Left cardiac atrium (tissue), 4 donors: ENCODE measurements around the gene ZNF367. TPM values are rescaled to one million over a fixed set of nuclear protein-coding genes. Genes with fewer than 3 reads are reported as not detected.

Experiments used
- ATAC-seq, 2 donors: fragments of 200-7000 bp; cut with Tn5 transposase; one replicate each; pipeline ENCODE4 v1.9.1; 2020; ENCODE audit warnings: mild to moderate bottlenecking in 2 of 2, moderate library complexity in 2 of 2
- DNase-seq: peaks from one replicate; pipeline ENCODE4 v3.0.0-alpha.2; 2020
- intact Hi-C, 2 donors: fragments of 100-400 bp; cut with DNase I; formaldehyde crosslinking; loops; one replicate each; pipeline versions ENCODE4 v1.14.1 to v1.15.1; 2022 to 2023
- long read RNA-seq: library from polyadenylated mRNA; unstranded; transcript quantifications from one replicate; pipeline ENCODE4 v2.0.0, GENCODE V29; 2021
- total RNA-seq, 2 donors: library from RNA; stranded (reverse); fragmentation: NEBNext Ultra II Directional; extraction: Animal tissue kit (Norgen Biotek cat#: 25700); gene quantifications; one replicate each; pipeline ENCODE4 v1.2.1, GENCODE V29; 2021
- donor health status: DM: no; HTN: yes; CAD: no.
- donor health status: DM: no; HTN: yes; CAD: no; lungs with severe emphysema.
- donor health status: DM: yes; HTN: yes; CAD: no.
- donor health status: Dilated cardiomyopathy.

Gene ZNF367
- 1 to 10 TPM; 2.2 to 3.1 TPM for total RNA-seq
- long read RNA-seq = 0 reads

GRCh38 chr9:96418083-96418919 lies at the start of gene ZNF367:
Gene ZNF367, minus strand, starts transcription at chr9:96418370. Its CDS starts 338 bp downstream, at chr9:96418032.
- intact Hi-C loops = loop anchor here in 1 of 2 donors (2.0 kb wide), 1 partner anchor 32 kb away; the partner anchor contains the start of gene HABP4
- peak; percentile 91 to 94 for ATAC-seq
- peak; percentile 99 for DNase-seq

DNA sequence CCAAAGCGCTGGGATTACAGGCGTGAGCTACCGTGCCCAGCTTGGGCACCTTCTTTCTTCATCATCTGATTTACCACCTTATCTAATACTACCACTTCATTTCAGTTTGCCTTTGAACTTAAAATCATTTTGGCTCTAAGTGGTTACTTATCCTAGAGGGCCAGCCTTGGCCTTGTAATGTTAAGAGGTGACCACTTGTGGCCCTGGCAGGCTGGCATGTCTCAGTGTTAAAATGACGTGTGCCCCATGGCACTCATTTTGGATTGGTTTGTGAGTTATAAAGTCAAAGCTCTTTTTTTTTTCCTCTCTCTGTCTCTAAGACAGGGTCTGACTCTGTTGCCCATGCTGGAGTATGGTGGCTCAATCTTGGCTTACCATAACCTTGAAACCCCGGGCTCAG lies 49.6 kb upstream of the ZNF367 start:
- DNase-seq (no peak), ATAC-seq (no peak)
- intact Hi-C loops = no loop called here

DNA sequence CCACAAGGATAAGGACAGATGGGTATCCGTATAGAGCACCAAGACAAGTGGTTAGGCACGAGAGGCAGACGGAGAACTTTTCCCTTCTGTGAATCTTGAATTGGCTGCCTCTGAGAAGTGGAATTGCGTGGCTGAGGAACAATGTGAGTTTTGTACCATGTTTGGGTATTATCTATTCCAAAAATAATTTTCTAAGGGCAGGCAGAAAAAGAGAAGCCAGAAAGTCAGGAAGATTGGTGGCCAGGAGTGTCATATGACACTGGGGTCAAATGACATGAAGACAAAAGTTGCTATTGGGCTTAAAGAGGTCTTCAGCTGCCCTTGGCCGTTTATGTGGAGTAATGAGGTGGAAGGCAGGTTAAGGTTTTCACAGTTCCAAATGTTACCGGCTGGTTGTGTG lies 46.3 kb upstream of the ZNF367 start:
- no peak for DNase-seq
- intact Hi-C loops = no loop called here
- no peak for ATAC-seq

GRCh38 chr9:96462541-96462940 lies 44.4 kb upstream of the ZNF367 start:
- intact Hi-C loops = no loop called here
- DNase-seq (no peak), ATAC-seq (no peak)

DNA sequence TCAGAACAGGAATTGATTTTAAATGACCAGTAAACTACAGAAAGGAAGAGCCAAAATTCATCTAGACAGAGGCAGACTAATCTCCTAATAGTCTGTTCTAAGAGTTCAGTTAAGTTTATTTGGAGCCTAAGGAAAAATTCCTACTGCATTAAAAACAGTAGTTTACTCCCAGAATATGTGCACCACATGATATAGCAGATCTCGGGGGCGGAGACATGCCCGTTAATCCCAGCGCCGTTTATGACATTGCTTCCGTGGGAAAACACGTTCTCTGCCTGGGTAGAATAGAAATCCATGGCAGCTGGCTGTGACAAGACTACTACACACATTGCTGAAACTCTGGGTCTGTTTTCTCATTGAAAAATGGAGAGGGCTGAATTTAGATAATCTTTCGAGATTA lies 43.2 kb upstream of the ZNF367 start:
- ATAC-seq = no peak
- DNase-seq = no peak
- intact Hi-C loops = loop anchor here in 1 of 2 donors (1.0 kb wide), 1 partner anchor 21 kb away; no protein-coding TSS in a partner anchor

DNA sequence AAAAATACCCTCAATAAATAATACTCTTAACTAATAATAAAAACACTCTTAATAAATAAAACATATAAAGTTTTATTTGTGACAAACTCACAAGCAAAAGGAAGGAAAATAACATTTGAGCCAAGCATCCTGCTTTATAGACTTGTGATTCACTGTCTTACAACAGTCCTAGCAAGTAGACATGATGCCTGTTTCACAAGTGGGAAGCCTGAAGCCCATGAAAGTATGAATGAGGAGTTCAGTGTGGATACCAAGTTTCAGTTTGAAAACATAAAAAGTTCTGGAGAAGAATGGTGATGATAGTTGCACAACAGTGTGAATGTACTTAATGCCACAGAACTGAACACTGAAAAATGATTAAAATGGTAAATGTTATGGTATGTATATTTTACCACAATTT lies 42.7 kb upstream of the ZNF367 start:
- intact Hi-C loops = loop anchor here in 1 of 2 donors (1.0 kb wide), 1 partner anchor 21 kb away; no protein-coding TSS in a partner anchor
- ATAC-seq (no peak), DNase-seq (no peak)

DNA sequence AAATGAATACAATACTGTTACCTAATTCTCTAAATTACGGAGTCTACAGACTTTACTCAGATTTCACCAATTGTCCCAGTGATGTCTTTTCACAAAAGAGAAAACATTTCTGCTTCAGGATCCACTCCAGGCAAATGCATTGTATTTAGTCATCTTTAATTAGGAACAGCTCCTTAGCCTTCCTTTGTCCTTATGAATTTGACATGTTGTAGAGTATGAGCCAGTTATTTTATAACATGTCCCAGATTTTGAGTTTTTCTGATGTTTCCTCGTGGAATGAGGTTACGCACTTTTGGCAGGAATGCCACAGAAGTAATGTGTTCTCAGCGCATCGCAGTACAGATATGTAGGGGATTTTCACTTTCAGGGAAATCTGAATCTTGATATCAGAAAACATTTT lies 42.3 kb upstream of the ZNF367 start:
- intact Hi-C loops = no loop called here
- ATAC-seq (no peak), DNase-seq (no peak)

DNA sequence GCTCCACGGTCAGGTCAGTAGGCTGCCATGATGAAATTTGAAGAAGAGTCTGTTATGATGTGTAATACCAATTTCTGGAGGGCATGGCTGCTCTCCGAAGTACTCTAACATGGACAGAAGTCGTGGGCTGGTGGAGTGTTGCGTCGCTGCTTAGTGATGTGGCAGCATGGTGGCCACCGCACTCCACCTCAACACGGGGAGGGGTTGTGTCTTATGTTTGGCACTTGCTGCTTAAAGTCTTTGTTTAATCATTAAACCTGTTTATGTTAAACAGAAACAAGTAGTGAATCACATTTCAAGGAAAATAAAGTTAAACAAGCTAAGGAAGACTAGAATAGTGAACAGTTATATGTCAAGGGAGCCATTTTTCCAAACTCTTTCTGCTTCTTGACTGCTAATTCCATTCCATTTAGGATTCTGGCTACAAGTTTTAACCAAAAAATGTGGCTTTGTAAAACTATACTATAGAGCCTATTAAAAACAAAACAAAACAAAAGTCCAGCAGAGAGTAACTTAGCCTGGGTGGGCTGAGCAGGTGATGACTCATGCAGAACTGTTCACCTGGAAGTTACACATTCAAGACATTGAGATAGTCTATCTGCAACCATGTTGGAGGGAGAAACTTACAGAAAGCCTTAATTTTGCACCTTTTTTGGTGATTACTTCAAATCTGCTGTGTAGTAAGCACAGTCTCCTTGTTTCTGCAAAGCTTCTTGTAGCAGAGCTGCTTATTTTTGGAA lies 41.3 kb upstream of the ZNF367 start:
- intact Hi-C loops = no loop called here
- ATAC-seq = no peak
- no peak for DNase-seq

GRCh38 chr9:96458226-96458625 lies 40.1 kb upstream of the ZNF367 start:
- DNase-seq (no peak), ATAC-seq (no peak)
- intact Hi-C loops = no loop called here

DNA sequence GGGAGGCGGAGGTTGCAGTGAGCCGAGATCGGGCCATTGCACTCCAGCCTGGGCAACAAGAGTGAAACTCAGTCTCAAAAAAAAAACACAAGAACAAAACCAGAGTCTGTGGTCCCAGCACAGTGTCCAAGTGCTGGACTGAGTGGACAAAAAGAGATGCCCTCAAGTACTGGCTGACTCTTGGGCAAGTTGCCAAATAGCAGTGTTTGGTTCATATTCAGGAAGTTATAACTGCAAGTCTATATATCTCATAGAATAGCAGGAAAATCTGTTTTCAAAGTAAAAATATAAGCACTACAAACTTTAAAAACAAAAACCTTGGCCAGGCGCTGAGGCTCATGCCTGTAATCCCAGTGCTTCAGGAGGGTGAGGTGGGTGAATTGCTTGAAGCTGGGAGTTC lies 39.1 kb upstream of the ZNF367 start:
- intact Hi-C loops = no loop called here
- ATAC-seq (no peak), DNase-seq (no peak)

DNA sequence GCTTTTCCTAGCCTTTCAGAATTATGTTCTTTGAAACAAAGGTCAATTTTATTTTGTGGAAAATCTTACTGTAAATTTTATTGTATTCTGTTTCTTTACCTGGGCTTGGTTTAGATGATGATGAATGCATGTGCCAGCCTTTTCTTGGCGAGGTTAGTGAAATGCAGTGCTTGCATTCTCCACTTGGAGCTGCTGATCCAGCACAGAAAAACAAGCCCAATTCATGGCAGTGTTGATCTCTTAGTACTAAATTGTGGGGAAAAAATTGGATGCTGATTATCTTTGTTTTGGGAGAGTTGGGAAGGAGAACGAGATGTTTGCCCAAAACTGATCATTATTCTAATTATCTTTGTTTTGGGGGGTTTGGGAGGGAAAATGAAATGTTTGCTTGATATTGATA lies 35.5 kb upstream of the ZNF367 start:
- DNase-seq (no peak), ATAC-seq (no peak)
- intact Hi-C loops = loop anchor here in 1 of 2 donors (5.0 kb wide), 1 partner anchor 126 kb away; no protein-coding TSS in a partner anchor

DNA sequence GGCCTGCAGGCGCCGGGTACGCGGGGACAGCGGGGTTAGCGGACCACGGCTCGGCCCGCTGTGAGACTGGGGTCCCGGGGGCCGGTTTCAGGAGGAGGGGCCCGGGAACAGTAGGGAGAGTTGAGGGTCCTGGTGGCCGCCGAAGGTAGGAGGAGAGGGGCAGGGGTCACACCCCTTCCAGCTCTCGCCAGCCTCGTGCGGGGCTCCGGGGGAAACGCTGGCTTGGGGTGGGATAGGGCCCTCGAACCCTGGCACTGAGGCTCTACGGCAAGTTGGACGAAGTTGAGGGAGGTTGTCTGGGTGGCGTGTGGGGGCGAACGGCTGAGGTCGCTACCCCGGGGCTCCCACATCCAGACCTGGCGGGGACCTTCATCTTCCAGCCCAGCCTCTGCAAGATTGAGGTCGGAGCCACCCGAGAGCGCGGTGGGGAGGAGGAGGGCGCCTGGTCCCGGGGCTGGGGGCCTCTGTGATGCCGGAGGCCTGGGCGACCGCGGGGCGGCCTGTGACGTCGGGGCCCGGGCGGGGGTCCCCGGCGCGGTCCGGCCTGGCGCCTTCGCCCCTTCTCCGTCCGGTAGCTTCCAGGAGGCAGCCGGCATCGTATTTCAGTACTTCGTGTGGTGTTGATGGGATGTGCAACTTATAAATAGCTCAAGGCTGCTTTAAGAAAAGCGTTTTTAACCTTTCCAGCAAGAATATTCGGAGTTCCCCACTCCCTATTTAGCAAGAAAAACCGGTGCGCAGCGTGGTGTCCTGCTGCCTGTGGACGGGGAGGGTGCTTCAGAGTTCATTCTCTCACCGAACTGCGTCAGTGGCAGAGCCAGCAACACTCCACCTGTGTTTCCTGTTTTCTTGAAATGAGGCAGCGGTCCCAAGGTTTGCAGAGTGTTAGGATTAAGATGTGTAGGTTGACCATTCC lies 32.7 kb upstream of the ZNF367 start:
- peak; percentile 0 to 1 for ATAC-seq
- intact Hi-C loops = loop anchor here in 1 of 2 donors (2.0 to 5.0 kb wide), 2 partner anchors 32 to 124 kb away; partner anchors contain the start of gene ZNF367
- DNase-seq = peak; percentile 33

- intact Hi-C loops = loop anchor here in 1 of 2 donors (2.0 to 10.0 kb wide), 3 partner anchors 31 to 215 kb away; partner anchors contain the start of gene ZNF367
- peak; percentile 99 for ATAC-seq
- DNase-seq = peak; percentile 98
Observed at GRCh38 chr9:96449845-96450612, 31.9 kb upstream of the ZNF367 start, which contains the start of gene HABP4. Gene HABP4, plus strand, starts transcription at chr9:96450169. Its CDS starts 111 bp downstream, at chr9:96450280.

DNA sequence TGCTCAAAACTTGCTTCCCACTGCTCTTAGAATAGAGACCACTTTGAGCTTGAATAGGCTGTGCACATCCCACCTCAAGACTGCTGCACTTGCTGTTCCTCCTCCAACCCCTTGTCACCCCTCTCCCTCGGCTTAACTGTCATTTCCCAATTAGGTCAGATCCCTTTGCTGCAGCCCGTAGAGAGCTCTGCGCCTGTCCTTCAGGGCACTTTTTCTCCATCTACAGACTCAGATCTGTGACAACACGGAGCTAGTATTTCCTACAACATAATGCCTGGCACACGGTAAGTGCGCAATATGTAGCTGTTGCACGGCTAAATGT lies 31.3 kb upstream of the ZNF367 start:
- no peak for DNase-seq
- peak; percentile 16 to 27 for ATAC-seq

GRCh38 chr9:96448546-96449170 lies 30.5 kb upstream of the ZNF367 start:
- ATAC-seq = no peak
- intact Hi-C loops = loop anchor here in 1 of 2 donors (10.0 kb wide), 1 partner anchor 216 kb away; no protein-coding TSS in a partner anchor
- no peak for DNase-seq

More for the DNA sequence above, 31.3 kb upstream of the ZNF367 start:
- intact Hi-C loops = loop anchor here in 1 of 2 donors (10.0 kb wide), 1 partner anchor 215 kb away; no protein-coding TSS in a partner anchor

- ATAC-seq (no peak), DNase-seq (no peak)
- intact Hi-C loops = loop anchor here in 1 of 2 donors (10.0 kb wide), 1 partner anchor 217 kb away; no protein-coding TSS in a partner anchor
Observed at GRCh38 chr9:96447406-96447805, 29.2 kb upstream of the ZNF367 start.

- intact Hi-C loops = loop anchor here in 1 of 2 donors (10.0 kb wide), 1 partner anchor 222 kb away; no protein-coding TSS in a partner anchor
- ATAC-seq = no peak
- no peak for DNase-seq
Observed at GRCh38 chr9:96442491-96442890, 24.3 kb upstream of the ZNF367 start.
